ENCODE results near the gene VBP1. TPM values are rescaled to one million over a fixed set of nuclear protein-coding genes. Genes with fewer than 3 reads are reported as not detected.

Gene VBP1
- total RNA-seq, 1 experiment from 2014 or later: 56.8 TPM

GRCh38 chrX:155246748-155247147 lies 30.5 kb downstream of the VBP1 start:
- no peak overlapping the region for H3K4me3 Mint-ChIP-seq (ENCODE audit: unreplicated experiment)

GRCh38 chrX:155247497-155247896 lies 31.2 kb downstream of the VBP1 start:
- ChIA-PET POLR2A (no interaction called here), CTCF (no interaction called here)
- H3K27me3 Mint-ChIP-seq (ENCODE audit: insufficient read depth, unreplicated experiment): no peaks in the 10 kb centered on the region
- H3K9me3 ChIP-seq: no peaks in the 10 kb centered on the region
- DNase-seq: no peak
- no peaks in the 10 kb centered on the region for H3K4me1 ChIP-seq
- no peak overlapping the region for H3K27ac Mint-ChIP-seq (ENCODE audit: unreplicated experiment)
- no peak overlapping the region for H3K4me3 ChIP-seq (ENCODE audit: low read depth, low read length)
- H3K36me3 ChIP-seq (ENCODE audit: control insufficient read depth, insufficient read depth, low read length): no peaks in the 10 kb centered on the region
- TF ChIP-seq CTCF (IDR thresholded peaks at IDR 0.05; ENCODE audit: insufficient read depth in 1 of 2, low read depth in 1 of 2, low read length in 1 of 2, severe bottlenecking in 1 of 2, unreplicated experiment in 1 of 2): no peak
- H3K9me3 Mint-ChIP-seq (ENCODE audit: unreplicated experiment): no peaks in the 10 kb centered on the region
- intact Hi-C loops (cut with micrococcal nuclease; ENCODE audit: unreplicated experiment): no loop called here
- no peaks in the 10 kb centered on the region for H3K36me3 Mint-ChIP-seq (ENCODE audit: insufficient read depth, unreplicated experiment)
- H3K4me3 Mint-ChIP-seq (ENCODE audit: unreplicated experiment): no peak overlapping the region
- no TSS peak for BruUV-seq (replicated peaks)
- no peaks in the 10 kb centered on the region for H3K4me1 Mint-ChIP-seq (ENCODE audit: low read depth, unreplicated experiment)
- no peaks in the 10 kb centered on the region for H3K27me3 ChIP-seq (replicated peaks; ENCODE audit: control insufficient read depth, insufficient read depth, low read length)

More at GRCh38 chrX:155246748-155247147, 30.5 kb downstream of the VBP1 start:
- Mint-ChIP-seq H3K27ac (ENCODE audit: unreplicated experiment) (no peak overlapping the region), H3K9me3 (ENCODE audit: unreplicated experiment) (no peaks in the 10 kb centered on the region), H3K36me3 (ENCODE audit: insufficient read depth, unreplicated experiment) (no peaks in the 10 kb centered on the region), H3K4me1 (ENCODE audit: low read depth, unreplicated experiment) (no peaks in the 10 kb centered on the region), H3K27me3 (ENCODE audit: insufficient read depth, unreplicated experiment) (no peaks in the 10 kb centered on the region)
- Histone ChIP-seq H3K4me1 (no peaks in the 10 kb centered on the region), H3K27me3 (replicated peaks; ENCODE audit: control insufficient read depth, insufficient read depth, low read length) (no peaks in the 10 kb centered on the region), H3K9me3 (no peaks in the 10 kb centered on the region), H3K36me3 (ENCODE audit: control insufficient read depth, insufficient read depth, low read length) (no peaks in the 10 kb centered on the region), H3K4me3 (ENCODE audit: low read depth, low read length) (no peak overlapping the region)
- no peak for TF ChIP-seq CTCF (IDR thresholded peaks at IDR 0.05; ENCODE audit: insufficient read depth in 1 of 2, low read depth in 1 of 2, low read length in 1 of 2, severe bottlenecking in 1 of 2, unreplicated experiment in 1 of 2)
- POLR2A ChIA-PET: no interaction called here
- intact Hi-C loops (cut with micrococcal nuclease; ENCODE audit: unreplicated experiment): no loop called here
- DNase-seq: no peak
- CTCF ChIA-PET: no interaction called here
- BruUV-seq (replicated peaks): no TSS peak

- Mint-ChIP-seq H3K27ac (ENCODE audit: unreplicated experiment) (no peak overlapping the region), H3K4me3 (ENCODE audit: unreplicated experiment) (no peak overlapping the region), H3K4me1 (ENCODE audit: low read depth, unreplicated experiment) (no peaks in the 10 kb centered on the region), H3K9me3 (ENCODE audit: unreplicated experiment) (no peaks in the 10 kb centered on the region), H3K36me3 (ENCODE audit: insufficient read depth, unreplicated experiment) (no peaks in the 10 kb centered on the region), H3K27me3 (ENCODE audit: insufficient read depth, unreplicated experiment) (peaks cover 2% of the 10 kb centered on the region)
- Histone ChIP-seq H3K36me3 (ENCODE audit: control insufficient read depth, insufficient read depth, low read length) (no peaks in the 10 kb centered on the region), H3K4me1 (no peaks in the 10 kb centered on the region), H3K9me3 (no peaks in the 10 kb centered on the region), H3K27me3 (replicated peaks; ENCODE audit: control insufficient read depth, insufficient read depth, low read length) (no peaks in the 10 kb centered on the region), H3K4me3 (ENCODE audit: low read depth, low read length) (no peak overlapping the region)
- ChIA-PET CTCF (no interaction called here), POLR2A (no interaction called here)
- no peak for TF ChIP-seq CTCF (IDR thresholded peaks at IDR 0.05; ENCODE audit: insufficient read depth in 1 of 2, low read depth in 1 of 2, low read length in 1 of 2, severe bottlenecking in 1 of 2, unreplicated experiment in 1 of 2)
- no TSS peak for BruUV-seq (replicated peaks)
- no peak for DNase-seq
- intact Hi-C loops (cut with micrococcal nuclease; ENCODE audit: unreplicated experiment): no loop called here
Observed at GRCh38 chrX:155251391-155251790, 35.1 kb downstream of the VBP1 start.
